ENCODE results near the gene CMPK1. TPM values are rescaled to one million over a fixed set of nuclear protein-coding genes. Genes with fewer than 3 reads are reported as not detected.

CMPK1 gene
- total and polyA plus RNA-seq, 2 of the 4 experiments (the other 2 are of a cell fraction): 23.1 to 31.9 TPM

GRCh38 chr1:47362828-47363227 lies 29.2 kb downstream of the CMPK1 start:
- H3K4me1 ChIP-seq (ENCODE audit: control insufficient read depth, insufficient read depth, low read length): no peaks in the 10 kb centered on the region
- no peak overlapping the region for H4K5ac ChIP-seq (ENCODE audit: low read depth, low read length)
- no peak overlapping the region for H3K4me3 ChIP-seq (ENCODE audit: insufficient read depth, low read depth, low read length)
- no CpG with 5 or more reads among the region's 1 CpG for WGBS, 2 experiments (ENCODE audit: extremely low coverage in 2 of 2, insufficient read length in 1 of 2)
- H2AK5ac ChIP-seq (ENCODE audit: low read depth, low read length): no peak overlapping the region
- ChIA-PET POLR2A (ENCODE audit: unreplicated experiment) (no interaction called here), CTCF (no interaction called here)
- ATAC-seq (ENCODE audit: low read depth) (no peak), DNase-seq (no peak)
- no peak overlapping the region for H3K56ac ChIP-seq (ENCODE audit: extremely low read depth, insufficient read depth, low read length)
- H4K91ac ChIP-seq (ENCODE audit: insufficient read depth, low read depth, low read length): no peak overlapping the region
- H3K18ac ChIP-seq (ENCODE audit: low read depth, low read length): no peak overlapping the region
- peaks cover 17% of the 10 kb centered on the region for H4K20me1 ChIP-seq (ENCODE audit: insufficient read depth, low read length)
- H2BK15ac ChIP-seq (ENCODE audit: low read depth, low read length): no peak overlapping the region
- H3K9me1 ChIP-seq (ENCODE audit: insufficient read depth, low read length): peaks cover 2% of the 10 kb centered on the region; the same call in 1 of the 2 replicates
- H2BK20ac ChIP-seq (ENCODE audit: low read depth, low read length): no peak overlapping the region
- H2AFZ ChIP-seq (replicated peaks; ENCODE audit: low read length, poor library complexity): no peak overlapping the region
- H3K4ac ChIP-seq (ENCODE audit: low read depth, low read length): no peak overlapping the region
- H3K27me3 ChIP-seq (ENCODE audit: control insufficient read depth, insufficient read depth, low read length): no peaks in the 10 kb centered on the region
- no peak overlapping the region for H2BK120ac ChIP-seq (ENCODE audit: low read depth, low read length)
- H2BK5ac ChIP-seq (ENCODE audit: low read depth, low read length, poor library complexity, severe bottlenecking): no peak overlapping the region
- peaks cover 10 to 43% of the 10 kb centered on the region in 2 experiments for H3K79me1 ChIP-seq (ENCODE audit: low read depth in 1 of 2, low read length in 2 of 2)
- no peak overlapping the region for H4K8ac ChIP-seq (ENCODE audit: low read depth in 2 of 2, low read length in 2 of 2)
- in situ Hi-C loops (cut with MboI; ENCODE audit: low sequenced_read_pairs): no loop called here
- no peak overlapping the region for H2AK9ac ChIP-seq (replicated peaks; ENCODE audit: low read depth, low read length, poor library complexity)
- TF ChIP-seq CHD1 (IDR thresholded peaks at IDR 0.05; ENCODE audit: low read depth, low read length) (no peak), MAZ (IDR thresholded peaks at IDR 0.05; ENCODE audit: borderline replicate concordance, low read depth, low read length) (no peak), RAD21 (IDR thresholded peaks at IDR 0.05; ENCODE audit: low read length) (no peak), RCOR1 (IDR thresholded peaks at IDR 0.05; ENCODE audit: insufficient replicate concordance, low read length) (no peak), NFE2L2 (IDR thresholded peaks at IDR 0.05; ENCODE audit: low read depth, low read length) (no peak), ELK1 (IDR thresholded peaks at IDR 0.05; ENCODE audit: borderline replicate concordance, low read depth, low read length) (no peak), MXI1 (IDR thresholded peaks at IDR 0.05; ENCODE audit: borderline replicate concordance, low read depth, low read length) (no peak), MAFK (IDR thresholded peaks at IDR 0.05; ENCODE audit: low read depth, low read length) (no peak), BHLHE40 (IDR thresholded peaks at IDR 0.05; ENCODE audit: low read depth, low read length) (no peak), POLR2A (IDR thresholded peaks at IDR 0.05; ENCODE audit: low read depth, low read length) (no peak), CTCF (conservative IDR thresholded peaks at IDR 0.05; ENCODE audit: low read depth, low read length) (no peak), USF2 (IDR thresholded peaks at IDR 0.05; ENCODE audit: low read depth, low read length) (no peak), SMC3 (IDR thresholded peaks at IDR 0.05; ENCODE audit: low read depth, low read length) (no peak), CEBPB (IDR thresholded peaks at IDR 0.05; ENCODE audit: low read depth, low read length) (no peak), RFX5 (IDR thresholded peaks at IDR 0.05; ENCODE audit: low read depth, low read length) (no peak), FOS (IDR thresholded peaks at IDR 0.05; ENCODE audit: low read depth, low read length) (no peak)
- no peaks in the 10 kb centered on the region for H3K9me3 ChIP-seq (ENCODE audit: control insufficient read depth, insufficient read depth, low read length)
- no peak overlapping the region for H3K23ac ChIP-seq (ENCODE audit: low read depth, low read length)
- intact Hi-C loops (cut with micrococcal nuclease): no loop called here
- no TSS peak for BruUV-seq (replicated peaks)
- no peak overlapping the region for H3K4me2 ChIP-seq (ENCODE audit: low read depth, low read length)
- no peaks in the 10 kb centered on the region for H3K36me3 ChIP-seq (ENCODE audit: control insufficient read depth, insufficient read depth, low read length)
- no peak overlapping the region for H3K27ac ChIP-seq (ENCODE audit: insufficient read depth, low read length)
- no peak overlapping the region for H3K9ac ChIP-seq (ENCODE audit: low read depth, low read length)
- dilution Hi-C loops (cut with HindIII; ENCODE audit: low sequenced_read_pairs, unreplicated experiment): no loop called here
- no peak overlapping the region for H3K14ac ChIP-seq (replicated peaks; ENCODE audit: low read depth, low read length)
